GM12875 (cell line): ENCODE measurements around the gene DBNDD1.
A peak's percentile ranks its signal among the peaks of the same experiment; 100 is the strongest.
"Not testable (repeated sequence)": the region's sequence is repeated elsewhere in the genome, so short reads cannot be mapped to it uniquely, and the experiment has no call there.

Experiments used
- H3K4me3 ChIP-seq: one replicate; pipeline ENCODE4 v1.5.1; 2011; ENCODE audit warnings: low read depth, low read length, control low read depth
- CTCF ChIP-seq: IDR thresholded peaks from 2 replicates; pipeline ENCODE4 v1.5.1; 2011; ENCODE audit warnings: low read depth, mild to moderate bottlenecking, control low read depth, inconsistent platforms, low read length, moderate library complexity, borderline replicate concordance; ENCODE audit not compliant: insufficient read depth

Gene DBNDD1

GRCh38 chr16:89974870-89975269 is 44.4 kb downstream of the DBNDD1 start:
- TF ChIP-seq CTCF: no peak
- no peak overlapping the region for H3K4me3 ChIP-seq

- no peak for TF ChIP-seq CTCF
- peak overlapping the region; percentile 71 for H3K4me3 ChIP-seq
Observed at GRCh38 chr16:89973654-89974335, 45.5 kb downstream of the DBNDD1 start.

GRCh38 chr16:89973235-89973634 is 46.0 kb downstream of the DBNDD1 start:
- peak overlapping the region; percentile 71 for H3K4me3 ChIP-seq
- no peak for TF ChIP-seq CTCF

- TF ChIP-seq CTCF: no peak
Observed at GRCh38 chr16:89972244-89973234, 46.7 kb downstream of the DBNDD1 start.

GRCh38 chr16:89971495-89972243 is 47.6 kb downstream of the DBNDD1 start:
- H3K4me3 ChIP-seq: peak overlapping the region; percentile 71
- no peak for TF ChIP-seq CTCF

More at GRCh38 chr16:89972244-89973234, 46.7 kb downstream of the DBNDD1 start:
- H3K4me3 ChIP-seq: peak overlapping the region; percentile 71

GRCh38 chr16:89969741-89970410 is 49.4 kb downstream of the DBNDD1 start:
- no peak for TF ChIP-seq CTCF
- no peak overlapping the region for H3K4me3 ChIP-seq

- not testable (repeated sequence) for H3K4me3 ChIP-seq
Observed at GRCh38 chr16:89968074-89968473, 51.2 kb downstream of the DBNDD1 start.

- H3K4me3 ChIP-seq: not testable (repeated sequence)
Observed at GRCh38 chr16:89967436-89967835, 51.8 kb downstream of the DBNDD1 start.
